ENCODE data around the gene EHBP1.
A peak's percentile ranks its signal among the peaks of the same experiment; 100 is the strongest.
"Not testable (repeated sequence)": the region's sequence is repeated elsewhere in the genome, so short reads cannot be mapped to it uniquely, and the experiment has no call there.

The EHBP1 gene

GRCh38 chr2:63060472-63060991, 355.0 kb downstream of the EHBP1 start:
- no peak for TF ChIP-seq CTCF (IDR thresholded peaks at IDR 0.05; ENCODE audit: insufficient read depth, low read depth, low read length, missing control alignments)
- no peak overlapping the region for H3K4me3 ChIP-seq (ENCODE audit: low read length)
- DNase-seq (ENCODE audit: low read depth), result no peak

- no peak overlapping the region for H3K4me3 ChIP-seq (ENCODE audit: low read length)
- TF ChIP-seq CTCF (IDR thresholded peaks at IDR 0.05; ENCODE audit: insufficient read depth, low read depth, low read length, missing control alignments), result no peak
- peak; percentile 38 for DNase-seq (ENCODE audit: low read depth)
Measured at GRCh38 chr2:63064197-63064596, 358.7 kb downstream of the EHBP1 start.

GRCh38 chr2:63064661-63065060, 359.1 kb downstream of the EHBP1 start:
- no peak overlapping the region for H3K4me3 ChIP-seq (ENCODE audit: low read length)
- DNase-seq (ENCODE audit: low read depth), result no peak
- TF ChIP-seq CTCF (IDR thresholded peaks at IDR 0.05; ENCODE audit: insufficient read depth, low read depth, low read length, missing control alignments), result no peak

- TF ChIP-seq CTCF (IDR thresholded peaks at IDR 0.05; ENCODE audit: insufficient read depth, low read depth, low read length, missing control alignments), result no peak
- DNase-seq (ENCODE audit: low read depth), result no peak
Measured at GRCh38 chr2:63066265-63066664, 360.8 kb downstream of the EHBP1 start.

GRCh38 chr2:63066838-63067237, 361.3 kb downstream of the EHBP1 start:
- no peak for TF ChIP-seq CTCF (IDR thresholded peaks at IDR 0.05; ENCODE audit: insufficient read depth, low read depth, low read length, missing control alignments)
- DNase-seq (ENCODE audit: low read depth), result no peak
- H3K4me3 ChIP-seq (ENCODE audit: low read length), result no peak overlapping the region

More at GRCh38 chr2:63066265-63066664, 360.8 kb downstream of the EHBP1 start:
- H3K4me3 ChIP-seq (ENCODE audit: low read length), result no peak overlapping the region

- no peak overlapping the region for H3K4me3 ChIP-seq (ENCODE audit: low read length)
- no peak for DNase-seq (ENCODE audit: low read depth)
- TF ChIP-seq CTCF (IDR thresholded peaks at IDR 0.05; ENCODE audit: insufficient read depth, low read depth, low read length, missing control alignments), result no peak
Measured at GRCh38 chr2:63071664-63072063, 366.2 kb downstream of the EHBP1 start.

GRCh38 chr2:63073994-63074393, 368.5 kb downstream of the EHBP1 start:
- TF ChIP-seq CTCF (IDR thresholded peaks at IDR 0.05; ENCODE audit: insufficient read depth, low read depth, low read length, missing control alignments), result no peak
- no peak for DNase-seq (ENCODE audit: low read depth)
- H3K4me3 ChIP-seq (ENCODE audit: low read length), result no peak overlapping the region

- not testable (repeated sequence) for H3K4me3 ChIP-seq (ENCODE audit: low read length); DNase-seq (ENCODE audit: low read depth)
Measured at GRCh38 chr2:63074399-63074798, 368.9 kb downstream of the EHBP1 start.
